Retinal pigment epithelial cell (primary cell): Measurements from ENCODE around the gene TMEM247.

Source experiments
- DNase-seq: peaks from one replicate; pipeline ENCODE4 v3.0.0-alpha.2; 2010; ENCODE audit warnings: low read depth
- H3K4me3 ChIP-seq: 2 replicates; pipeline ENCODE4 v1.5.1; 2011; ENCODE audit warnings: mild to moderate bottlenecking, low read length, control low read depth, moderate library complexity
- TF ChIP-seq, protein P1 (sequence below): conservative IDR thresholded peaks from 2 replicates; pipeline ENCODE4 v1.5.1; 2011; ENCODE audit warnings: low read depth, low read length, control low read depth, inconsistent platforms

Gene TMEM247

DNA sequence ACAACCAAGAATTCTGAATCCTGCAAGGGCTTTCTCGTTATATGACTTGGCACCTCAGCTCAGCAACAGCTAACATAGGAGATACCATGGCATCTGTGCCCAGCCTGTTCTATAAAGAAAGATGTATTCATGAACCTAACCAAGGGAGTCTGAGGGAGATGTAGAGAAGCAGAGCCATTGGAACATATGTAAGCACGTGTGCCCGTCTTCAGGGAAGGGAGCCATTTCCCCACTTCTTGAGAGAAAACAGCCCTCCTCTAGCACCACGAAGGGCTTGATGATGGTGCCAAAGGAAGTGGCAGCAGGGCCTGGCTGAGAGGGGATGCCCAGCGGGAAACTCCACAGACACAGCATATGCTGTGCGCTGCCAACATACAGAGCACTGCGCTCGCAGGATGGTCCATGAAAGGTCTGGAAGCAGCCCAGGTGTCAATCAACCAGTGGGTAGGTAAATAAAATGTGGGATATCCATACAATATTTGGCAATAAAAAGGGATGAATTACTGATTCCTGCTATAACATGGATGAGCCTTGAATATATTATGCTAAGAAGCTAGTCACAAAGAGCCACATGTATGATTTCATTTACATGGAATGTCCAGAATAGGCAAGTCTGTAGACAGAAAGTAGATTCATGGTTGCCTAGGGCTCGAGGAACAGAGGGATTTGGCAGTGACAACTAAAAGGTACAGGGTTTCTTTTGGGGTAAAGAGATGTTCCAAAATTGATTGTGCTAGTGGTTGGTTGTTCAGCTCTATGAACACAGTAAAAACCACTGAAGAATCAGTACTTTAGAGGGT lies 16.1 kb downstream of the TMEM247 start:
- no peak overlapping the region for H3K4me3 ChIP-seq
- DNase-seq = no peak
- TF ChIP-seq, protein P1, sequence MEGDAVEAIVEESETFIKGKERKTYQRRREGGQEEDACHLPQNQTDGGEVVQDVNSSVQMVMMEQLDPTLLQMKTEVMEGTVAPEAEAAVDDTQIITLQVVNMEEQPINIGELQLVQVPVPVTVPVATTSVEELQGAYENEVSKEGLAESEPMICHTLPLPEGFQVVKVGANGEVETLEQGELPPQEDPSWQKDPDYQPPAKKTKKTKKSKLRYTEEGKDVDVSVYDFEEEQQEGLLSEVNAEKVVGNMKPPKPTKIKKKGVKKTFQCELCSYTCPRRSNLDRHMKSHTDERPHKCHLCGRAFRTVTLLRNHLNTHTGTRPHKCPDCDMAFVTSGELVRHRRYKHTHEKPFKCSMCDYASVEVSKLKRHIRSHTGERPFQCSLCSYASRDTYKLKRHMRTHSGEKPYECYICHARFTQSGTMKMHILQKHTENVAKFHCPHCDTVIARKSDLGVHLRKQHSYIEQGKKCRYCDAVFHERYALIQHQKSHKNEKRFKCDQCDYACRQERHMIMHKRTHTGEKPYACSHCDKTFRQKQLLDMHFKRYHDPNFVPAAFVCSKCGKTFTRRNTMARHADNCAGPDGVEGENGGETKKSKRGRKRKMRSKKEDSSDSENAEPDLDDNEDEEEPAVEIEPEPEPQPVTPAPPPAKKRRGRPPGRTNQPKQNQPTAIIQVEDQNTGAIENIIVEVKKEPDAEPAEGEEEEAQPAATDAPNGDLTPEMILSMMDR = no peak

GRCh38 chr2:46497766-46498165 lies 18.4 kb downstream of the TMEM247 start:
- TF ChIP-seq, protein P1 = no peak
- no peak for DNase-seq
- H3K4me3 ChIP-seq = no peak overlapping the region

DNA sequence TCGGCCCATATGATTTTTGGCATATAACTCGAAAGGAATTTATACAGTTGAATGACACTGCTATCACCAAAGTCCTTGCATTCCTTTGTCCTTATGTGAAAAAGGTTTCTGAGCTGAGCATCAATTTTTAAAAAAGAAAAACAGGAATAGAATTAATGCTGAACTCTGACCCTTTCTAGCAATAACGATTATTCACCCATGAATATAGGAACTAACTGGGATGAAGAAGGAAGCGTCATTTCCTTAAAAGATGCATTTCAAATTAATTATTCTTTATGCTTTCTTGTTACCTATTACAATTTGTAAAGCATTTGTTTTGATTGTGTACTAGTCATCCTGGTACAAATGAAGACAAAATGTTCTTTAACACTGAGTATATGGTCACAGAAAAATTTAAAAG lies 19.3 kb downstream of the TMEM247 start:
- TF ChIP-seq, protein P1 = no peak
- H3K4me3 ChIP-seq = no peak overlapping the region
- no peak for DNase-seq

GRCh38 chr2:46499392-46499785 lies 20.0 kb downstream of the TMEM247 start:
- H3K4me3 ChIP-seq = peak overlapping the region; percentile 81
- TF ChIP-seq, protein P1 = no peak
- DNase-seq = no peak

GRCh38 chr2:46500801-46501200 lies 21.4 kb downstream of the TMEM247 start:
- H3K4me3 ChIP-seq = no peak overlapping the region
- no peak for DNase-seq

GRCh38 chr2:46502291-46502885 lies 23.0 kb downstream of the TMEM247 start:
- no peak overlapping the region for H3K4me3 ChIP-seq
- DNase-seq = no peak
- TF ChIP-seq, protein P1 = no peak

More at GRCh38 chr2:46500801-46501200, 21.4 kb downstream of the TMEM247 start:
- TF ChIP-seq, protein P1 = no peak

DNA sequence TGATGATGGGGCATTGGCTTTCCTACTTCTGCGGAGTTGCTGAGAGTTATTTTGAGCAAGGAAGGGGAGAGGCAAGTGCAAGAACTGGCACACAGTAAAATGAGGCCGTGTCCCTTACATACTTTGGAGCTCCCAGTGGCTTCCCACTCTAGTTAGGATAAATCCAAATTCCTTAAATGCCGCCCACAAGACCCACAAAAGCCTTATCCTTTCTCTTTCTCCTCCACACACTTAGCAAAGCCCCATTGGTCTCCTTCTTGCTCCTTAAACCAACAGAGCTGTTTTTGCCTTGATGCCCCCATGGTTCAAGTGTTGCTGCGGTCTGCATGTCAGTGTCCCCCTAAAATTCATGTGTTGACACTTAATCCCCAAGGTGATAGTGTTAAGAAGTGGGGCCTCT lies 24.3 kb downstream of the TMEM247 start:
- TF ChIP-seq, protein P1 = no peak
- H3K4me3 ChIP-seq = no peak overlapping the region
- no peak for DNase-seq
